GM12878 (cell line): Measurements from ENCODE around the gene SULT1A2. TPM values are rescaled to one million over a fixed set of nuclear protein-coding genes. Genes with fewer than 3 reads are reported as not detected.

ENCODE experiments used
- ATAC-seq: fragments of 200-7000 bp; cut with Tn5 transposase; 3 replicates; pipeline ENCODE4 v1.9.1; 2020; ENCODE audit warnings: mild to moderate bottlenecking, moderate library complexity
- BruUV-seq: library from RNA; stranded (reverse); fragments of 400-500 nt; replicated peaks from 2 replicates; lab custom pipeline; 2021; lab: Mats Ljungman, UMichigan
- CTCF ChIA-PET: fragments of 300-600 bp; sonication (Branson Sonifier 250); formaldehyde crosslinking; extraction: SDS; loops from one replicate; lab custom pipeline; 2021; ENCODE audit warnings: inconsistent platforms; lab: Yijun Ruan, JAX
- POLR2A ChIA-PET: fragments of 350-600 bp; formaldehyde crosslinking; extraction: SDS; loops from one replicate; lab custom pipeline; 2021; ENCODE audit warnings: inconsistent platforms; lab: Charles Lee
- RAD21 ChIA-PET: fragments of 300-600 bp; sonication (Branson Sonifier 250); formaldehyde crosslinking; loops from one replicate; lab custom pipeline; 2023; ENCODE audit warnings: antibody characterized with exemption; ENCODE audit not compliant: unreplicated experiment; lab: Charles Lee
- SMC1A ChIA-PET: fragments of 300-600 bp; sonication (Branson Sonifier 250); formaldehyde crosslinking; loops from one replicate; lab custom pipeline; 2023; ENCODE audit not compliant: unreplicated experiment, uncharacterized antibody; lab: Charles Lee
- DNase-seq: peaks from one replicate; pipeline ENCODE4 v3.0.0-alpha.2; 2011; ENCODE audit warnings: low read depth, low spot score
- FAIRE-seq: peaks from 3 replicates; lab custom pipeline; 2011; peaks lifted over from hg19 to GRCh38; lab: Jason Lieb, UNC
- H2AFZ ChIP-seq: 2 replicates; pipeline ENCODE4 v1.6.0; 2011; ENCODE audit warnings: low read depth, low read length, control low read depth; ENCODE audit not compliant: control insufficient read depth
- H3K27ac ChIP-seq: 2 replicates; pipeline ENCODE4 v1.5.1; 2011; ENCODE audit warnings: control low read depth; ENCODE audit not compliant: control insufficient read depth, insufficient read depth
- H3K27me3 ChIP-seq, 2 experiments: replicated peaks in 1 of 2; 2 replicates each; pipeline versions ENCODE4 v1.6.0 to v1.6.1; 2011; ENCODE audit warnings: low read length in 1 of 2; ENCODE audit not compliant: control insufficient read depth in 2 of 2, insufficient read depth in 2 of 2
- H3K36me3 ChIP-seq, 2 experiments: 2 replicates each; pipeline ENCODE4 v1.5.1; 2011; ENCODE audit warnings: low read length in 1 of 2; ENCODE audit not compliant: control insufficient read depth in 2 of 2, insufficient read depth in 2 of 2
- H3K4me1 ChIP-seq: 2 replicates; pipeline ENCODE4 v1.6.1; 2011; ENCODE audit warnings: mild to moderate bottlenecking, low read length, moderate library complexity, mixed read lengths; ENCODE audit not compliant: control insufficient read depth, insufficient read depth
- H3K4me2 ChIP-seq: 2 replicates; pipeline ENCODE4 v1.6.0; 2011; ENCODE audit warnings: control low read depth; ENCODE audit not compliant: control insufficient read depth, insufficient read depth
- H3K4me3 ChIP-seq: fragments of 200-600 bp; sonication (generic); 2 replicates; pipeline ENCODE4 v1.5.1; 2016
- H3K79me2 ChIP-seq: 2 replicates; pipeline ENCODE4 v1.6.0; 2011; ENCODE audit warnings: low read length; ENCODE audit not compliant: control insufficient read depth, insufficient read depth
- H3K9ac ChIP-seq: 2 replicates; pipeline ENCODE4 v1.8.0; 2011; ENCODE audit warnings: low read length, control low read depth, mixed read lengths; ENCODE audit not compliant: control insufficient read depth, insufficient read depth
- H3K9me3 ChIP-seq: replicated peaks from 3 replicates; pipeline ENCODE4 v1.5.1; 2011; ENCODE audit warnings: mild to moderate bottlenecking, low read length; ENCODE audit not compliant: control insufficient read depth, insufficient read depth
- H4K20me1 ChIP-seq: 2 replicates; pipeline ENCODE4 v1.6.0; 2011; ENCODE audit not compliant: control insufficient read depth, insufficient read depth
- BCLAF1 ChIP-seq: fragments of 450-650 bp; IDR thresholded peaks from 2 replicates; pipeline ENCODE4 v1.6.1; 2017; ENCODE audit warnings: antibody characterized with exemption, mild to moderate bottlenecking, moderate library complexity
- CTCF ChIP-seq, 3 experiments: IDR thresholded peaks in 2 of 3; conservative IDR thresholded peaks in 1 of 3; 2 replicates each; pipeline ENCODE4 v1.5.1; 2011; ENCODE audit warnings: low read depth in 3 of 3, low read length in 3 of 3, mild to moderate bottlenecking in 3 of 3, control low read depth in 2 of 3, moderate library complexity in 2 of 3, inconsistent platforms in 1 of 3, mixed read lengths in 1 of 3; ENCODE audit not compliant: control insufficient read depth in 2 of 3, insufficient read depth in 1 of 3; ENCODE audit errors: extremely low read depth in 1 of 3
- E2F8 ChIP-seq: fragments of 450-650 bp; IDR thresholded peaks from 2 replicates; pipeline ENCODE4 v1.6.1; 2018; ENCODE audit warnings: mild to moderate bottlenecking, low read depth, moderate library complexity; ENCODE audit not compliant: partially characterized antibody
- KLF5 ChIP-seq: fragments of 450-650 bp; IDR thresholded peaks from 2 replicates; pipeline ENCODE4 v1.6.1; 2014; ENCODE audit warnings: mild to moderate bottlenecking; ENCODE audit not compliant: partially characterized antibody
- MEF2B ChIP-seq: fragments of 450-650 bp; IDR thresholded peaks from 2 replicates; pipeline ENCODE4 v1.6.1; 2018; ENCODE audit warnings: mild to moderate bottlenecking, moderate library complexity; ENCODE audit not compliant: partially characterized antibody, poor library complexity, severe bottlenecking
- PAX5 ChIP-seq: IDR thresholded peaks from 2 replicates; pipeline ENCODE4 v1.6.1; 2011; ENCODE audit warnings: low read depth, low read length, borderline replicate concordance
- POLR2AphosphoS2 ChIP-seq: IDR thresholded peaks from 2 replicates; pipeline ENCODE4 v1.6.1; 2011; ENCODE audit warnings: low read depth, mild to moderate bottlenecking, low read length, improper control_type of control experiment, moderate library complexity
- RELB ChIP-seq: fragments of 450-650 bp; IDR thresholded peaks from 2 replicates; pipeline ENCODE4 v1.6.1; 2017; ENCODE audit warnings: low read depth, mild to moderate bottlenecking, moderate library complexity
- RFX5 ChIP-seq: IDR thresholded peaks from 2 replicates; pipeline ENCODE4 v1.6.1; 2011; ENCODE audit warnings: low read depth, low read length, improper control_type of control experiment
- RUNX3 ChIP-seq: IDR thresholded peaks from 2 replicates; pipeline ENCODE4 v1.6.1; 2012; ENCODE audit warnings: low read length, inconsistent platforms
- SIX5 ChIP-seq: IDR thresholded peaks from 2 replicates; pipeline ENCODE4 v1.6.1; 2011; ENCODE audit warnings: mild to moderate bottlenecking, low read depth, low read length, moderate library complexity; ENCODE audit not compliant: severe bottlenecking
- ZBTB33 ChIP-seq: fragments of 450-650 bp; IDR thresholded peaks from 2 replicates; pipeline ENCODE4 v1.6.1; 2017; ENCODE audit warnings: mild to moderate bottlenecking
- WGBS: methylation state at CpG from one replicate; pipeline ENCODE4 v1.1.6; 2016; ENCODE audit warnings: low lambda C conversion rate; ENCODE audit not compliant: insufficient replicate concordance, insufficient coverage; ENCODE audit errors: missing lambda C conversion rate; 5-methylcytosine and 5-hydroxymethylcytosine counted together
- in situ Hi-C: fragments of 300-500 bp; cut with MboI; formaldehyde crosslinking; loops from 9 replicates; pipeline ENCODE4 v1.14.3; 2018; ENCODE audit warnings: mixed read lengths
- intact Hi-C: fragments of 100-400 bp; cut with micrococcal nuclease; formaldehyde crosslinking; loops from one replicate; pipeline ENCODE4 v1.14.2; 2022; ENCODE audit not compliant: unreplicated experiment
- polyA plus RNA-seq, 11 experiments: library from polyadenylated mRNA; depleted of rRNA in 4 of 11; unstranded in 6 of 11; stranded (reverse) in 5 of 11; fragments of >200 nt; fragmentation: Nextera tagmentation in 4 of 11; fragmentation: Illumina TruSeq in 1 of 11; extraction: Ambion mirVana in 4 of 11; extraction: Trizol in 1 of 11; gene quantifications; 1 replicate in 1 of 11; 2 replicates in 10 of 11; pipeline versions ENCODE4 v1.2.1 to v1.2.3, GENCODE V29; 2011 to 2016; ENCODE audit warnings: inconsistent platforms in 2 of 11, missing spikeins in 2 of 11, low read depth in 1 of 11
- total RNA-seq, 4 experiments: library from RNA; depleted of rRNA in 3 of 4; stranded (reverse); fragments of >200 nt in 3 of 4; fragmentation: Illumina TruSeq in 1 of 4; extraction: Trizol in 1 of 4; gene quantifications; 2 replicates each; pipeline versions ENCODE4 v1.2.1 to v1.2.3, GENCODE V29; 2013 to 2021

The SULT1A2 gene
- total and polyA plus RNA-seq, 10 of the 15 experiments (the other 5 are each of a cell fraction or from before 2014, with no cell fraction given): 0.06 to 0.39 (median 0.07) TPM; not detected in 7

GRCh38 chr16:28616636-28617035 lies 19.8 kb upstream of the SULT1A2 start:
- Histone ChIP-seq H3K9ac (no peak overlapping the region), H3K79me2 (no peaks in the 10 kb centered on the region), H3K4me2 (no peak overlapping the region), H3K4me1 (peaks cover 3% of the 10 kb centered on the region; the same call in 1 of the 2 replicates), H3K27me3 (no peaks in the 10 kb centered on the region), H2AFZ (no peak overlapping the region), H3K9me3 (no peaks in the 10 kb centered on the region), H4K20me1 (no peaks in the 10 kb centered on the region), H3K27ac (no peak overlapping the region), H3K36me3 (no peaks in the 10 kb centered on the region), H3K4me3 (no peak overlapping the region)
- FAIRE-seq (no peak), ATAC-seq (no peak), DNase-seq (no peak)
- no TSS peak for BruUV-seq
- SMC1A ChIA-PET: interaction anchor here (1.5 kb wide), 1 partner anchor 57 kb away, joined by 3 read pairs; no protein-coding TSS in a partner anchor
- RAD21 ChIA-PET: interaction anchor here (0.6 to 1.5 kb wide), 3 partner anchors 62 to 295 kb away, joined by 3 to 7 read pairs (median 4); partner anchors contain the start of gene SGF29
- intact Hi-C loops: no loop called here
- in situ Hi-C loops: no loop called here
- POLR2A ChIA-PET: no interaction called here
- CTCF ChIA-PET: interaction anchor here (0.5 to 2.1 kb wide), 8 partner anchors 10 to 446 kb away, joined by 3 to 4 read pairs (median 3); partner anchors contain the start of gene NPIPB7
- WGBS: 65% methylated on average over 7 of the region's 7 CpGs
- TF ChIP-seq RUNX3 (no peak), MEF2B (no peak), E2F8 (no peak), CTCF (IDR thresholded peaks at IDR 0.05 in 2 of 3, conservative IDR thresholded peaks at IDR 0.05 in 1 of 3; ENCODE audit: control insufficient read depth in 2 of 3, extremely low read depth in 1 of 3, insufficient read depth in 1 of 3, low read depth in 3 of 3, low read length in 3 of 3) (no peak), RFX5 (no peak), SIX5 (no peak), POLR2AphosphoS2 (no peak), KLF5 (no peak), ZBTB33 (no peak), BCLAF1 (no peak), RELB (no peak), PAX5 (no peak)
